Measurements from ENCODE around the gene ZNF181. TPM values are rescaled to one million over a fixed set of nuclear protein-coding genes. Genes with fewer than 3 reads are reported as not detected.

The ZNF181 gene
- total and polyA plus RNA-seq, 2 of the 8 experiments (the other 6 are each of a cell fraction or from before 2014, with no cell fraction given): 2.8 to 7.5 TPM

GRCh38 chr19:34692549-34692948, 41.5 kb upstream of the ZNF181 start:
- no peaks in the 10 kb centered on the region for H3K79me2 ChIP-seq (ENCODE audit: control insufficient read depth in 1 of 2, insufficient read depth in 2 of 2, low read length in 2 of 2)
- POLR2A ChIA-PET (ENCODE audit: partially characterized antibody): interaction anchor here (0.7 kb wide), 1 partner anchor 14 kb away, joined by 4 read pairs; no protein-coding TSS in a partner anchor
- no peak overlapping the region for H2BK120ac ChIP-seq (replicated peaks; ENCODE audit: low read depth, low read length)
- no peak overlapping the region for H4K91ac ChIP-seq (replicated peaks; ENCODE audit: insufficient read length, low read length)
- no peak overlapping the region for H2BK20ac ChIP-seq (ENCODE audit: low read length)
- no peak overlapping the region for H3K23ac ChIP-seq (ENCODE audit: insufficient read length)
- H3K23me2 ChIP-seq (ENCODE audit: low read depth, low read length): no peaks in the 10 kb centered on the region; the same call in 1 of the 2 replicates
- no peak overlapping the region for H3K4me3 ChIP-seq (ENCODE audit: extremely low read depth in 1 of 4, insufficient read depth in 2 of 4, low read depth in 3 of 4, low read length in 4 of 4)
- no peak for DNase-seq (ENCODE audit: low read depth in 1 of 2, low spot score in 2 of 2)
- no peak overlapping the region for H3K4ac ChIP-seq (replicated peaks; ENCODE audit: insufficient read length, low read depth, low read length)
- no peak overlapping the region for H3K56ac ChIP-seq (replicated peaks; ENCODE audit: insufficient read length, low read depth, low read length)
- H3K14ac ChIP-seq (ENCODE audit: insufficient read length): no peak overlapping the region
- no peaks in the 10 kb centered on the region for H3K36me3 ChIP-seq (ENCODE audit: control insufficient read depth in 2 of 4, insufficient read depth in 4 of 4, low read length in 3 of 4)
- no peaks in the 10 kb centered on the region for H3K4me1 ChIP-seq (replicated peaks in 1 of 4; ENCODE audit: control insufficient read depth in 3 of 4, insufficient read depth in 4 of 4, low read length in 3 of 4)
- H4K5ac ChIP-seq (ENCODE audit: insufficient read length, low read depth, low read length): no peak overlapping the region
- no peak for FAIRE-seq
- 0 out of 2 replicates have a peak overlapping the region, but pooled peaks have one; percentile 77 for H4K8ac ChIP-seq (ENCODE audit: extremely low read depth, insufficient read depth, low read length)
- no peak overlapping the region for H3K18ac ChIP-seq (ENCODE audit: extremely low read depth, low read length)
- no peaks in the 10 kb centered on the region for H3K79me1 ChIP-seq (ENCODE audit: low read depth, low read length)
- no peak overlapping the region for H2BK12ac ChIP-seq (ENCODE audit: low read depth, low read length)
- H3K4me2 ChIP-seq (ENCODE audit: insufficient read depth in 1 of 2, low read depth in 2 of 2, low read length in 2 of 2): no peak overlapping the region
- no peak overlapping the region for H3K27ac ChIP-seq (ENCODE audit: low read depth, low read length)
- CTCF ChIA-PET (ENCODE audit: partially characterized antibody): no interaction called here
- H3K9ac ChIP-seq (replicated peaks in 1 of 4; ENCODE audit: extremely low read depth in 1 of 4, low read depth in 3 of 4, low read length in 3 of 4): no peak overlapping the region
- no peaks in the 10 kb centered on the region for H4K20me1 ChIP-seq (replicated peaks in 1 of 2; ENCODE audit: control insufficient read depth in 1 of 2, insufficient read depth in 2 of 2, low read length in 2 of 2)
- 64% methylated on average over 2 of the region's 2 CpGs; no CpG with 5 or more reads in 1 of the 2 experiments for WGBS, 2 experiments (ENCODE audit: extremely low coverage in 1 of 2, insufficient coverage in 1 of 2, insufficient read length in 1 of 2, insufficient replicate concordance in 2 of 2, low coverage in 1 of 2, low lambda C conversion rate in 2 of 2, missing lambda C conversion rate in 1 of 2)
- peaks cover 0 to 2% (median 0%) of the 10 kb centered on the region in 4 experiments; a peak in 2 of 7 replicates for H3K27me3 ChIP-seq (replicated peaks in 1 of 4; ENCODE audit: control insufficient read depth in 3 of 4, extremely low read depth in 1 of 4, insufficient read depth in 3 of 4, low read length in 3 of 4)
- H2AK5ac ChIP-seq (ENCODE audit: low read depth, low read length): no peak overlapping the region
- peaks cover 7 to 21% of the 10 kb centered on the region in 2 experiments for H3K9me3 ChIP-seq (ENCODE audit: insufficient read depth in 2 of 2, low read depth in 1 of 2, low read length in 1 of 2)
- H2BK15ac ChIP-seq (ENCODE audit: low read length): no peak overlapping the region
- no peak overlapping the region for H2AFZ ChIP-seq (ENCODE audit: low read length)
- H2BK5ac ChIP-seq (ENCODE audit: low read depth, low read length): no peak overlapping the region
- no peak for TF ChIP-seq BACH1 (IDR thresholded peaks at IDR 0.05; ENCODE audit: low read length)
- no peak for TF ChIP-seq RNF2 (IDR thresholded peaks at IDR 0.05; ENCODE audit: borderline replicate concordance, low read depth, low read length, missing control alignments, poor library complexity, severe bottlenecking)
- no peak for TF ChIP-seq SIX5 (IDR thresholded peaks at IDR 0.05; ENCODE audit: low read depth, low read length)
